IMR-90 (cell line): Measurements from ENCODE around the gene U2AF1. TPM values are rescaled to one million over a fixed set of nuclear protein-coding genes. Genes with fewer than 3 reads are reported as not detected.
A peak's percentile ranks its signal among the peaks of the same experiment; 100 is the strongest.
"Not testable (repeated sequence)": the region's sequence is repeated elsewhere in the genome, so short reads cannot be mapped to it uniquely, and the experiment has no call there.

Source experiments
- ATAC-seq: fragments of 200-7000 bp; cut with Tn5 transposase; 2 replicates; pipeline ENCODE4 v1.9.1; 2020; ENCODE audit warnings: low read depth, mild to moderate bottlenecking, moderate library complexity
- BruUV-seq: library from RNA; stranded (reverse); fragments of 400-500 nt; replicated peaks from 2 replicates; lab custom pipeline; 2021; lab: Mats Ljungman, UMichigan
- CTCF ChIA-PET: fragments of 300-600 bp; formaldehyde crosslinking; extraction: SDS; loops from one replicate; lab custom pipeline; 2021; ENCODE audit warnings: antibody characterized with exemption; lab: Yijun Ruan, JAX
- POLR2A ChIA-PET: fragments of 300-600 bp; sonication (Branson Sonifier 250); formaldehyde crosslinking; loops from one replicate; lab custom pipeline; 2022; ENCODE audit warnings: antibody characterized with exemption; ENCODE audit not compliant: unreplicated experiment; lab: Charles Lee
- DNase-seq: peaks from one replicate; pipeline ENCODE4 v3.0.0; 2013
- H2AFZ ChIP-seq: replicated peaks from 2 replicates; pipeline ENCODE3; 2013; ENCODE audit warnings: low read length, mild to moderate bottlenecking; ENCODE audit not compliant: poor library complexity
- H2AK5ac ChIP-seq: 2 replicates; pipeline ENCODE4 v1.6.1; 2013; ENCODE audit warnings: low read depth, low read length, inconsistent platforms
- H2AK9ac ChIP-seq: replicated peaks from 2 replicates; pipeline ENCODE3; 2013; ENCODE audit warnings: mild to moderate bottlenecking, low read depth, low read length, moderate library complexity; ENCODE audit not compliant: poor library complexity
- H2BK120ac ChIP-seq: 2 replicates; pipeline ENCODE4 v1.6.1; 2013; ENCODE audit warnings: low read depth, low read length, inconsistent platforms
- H2BK15ac ChIP-seq: 3 replicates; pipeline ENCODE4 v1.6.1; 2013; ENCODE audit warnings: low read depth, low read length, inconsistent platforms
- H2BK20ac ChIP-seq: 2 replicates; pipeline ENCODE4 v1.6.1; 2013; ENCODE audit warnings: low read depth, mild to moderate bottlenecking, inconsistent platforms, low read length, moderate library complexity
- H2BK5ac ChIP-seq: 2 replicates; pipeline ENCODE4 v1.6.1; 2013; ENCODE audit warnings: mild to moderate bottlenecking, low read depth, low read length, inconsistent platforms; ENCODE audit not compliant: poor library complexity, severe bottlenecking
- H3K14ac ChIP-seq: replicated peaks from 2 replicates; pipeline ENCODE4 v1.6.1; 2013; ENCODE audit warnings: low read depth, low read length, inconsistent platforms
- H3K18ac ChIP-seq: 2 replicates; pipeline ENCODE4 v1.6.1; 2013; ENCODE audit warnings: low read depth, low read length, control low read depth
- H3K23ac ChIP-seq: 2 replicates; pipeline ENCODE4 v1.6.1; 2013; ENCODE audit warnings: low read depth, low read length, inconsistent platforms
- H3K27ac ChIP-seq: 2 replicates; pipeline ENCODE4 v1.5.1; 2013; ENCODE audit warnings: mild to moderate bottlenecking, control low read depth, low read length; ENCODE audit not compliant: insufficient read depth
- H3K27me3 ChIP-seq: 2 replicates; pipeline ENCODE4 v1.6.1; 2013; ENCODE audit warnings: low read length; ENCODE audit not compliant: control insufficient read depth, insufficient read depth
- H3K36me3 ChIP-seq: 2 replicates; pipeline ENCODE4 v1.6.1; 2013; ENCODE audit warnings: low read length, mixed read lengths; ENCODE audit not compliant: control insufficient read depth, insufficient read depth
- H3K4ac ChIP-seq: 2 replicates; pipeline ENCODE4 v1.6.1; 2013; ENCODE audit warnings: low read depth, low read length, inconsistent platforms
- H3K4me1 ChIP-seq: 2 replicates; pipeline ENCODE4 v1.6.1; 2013; ENCODE audit warnings: low read length, mixed read lengths; ENCODE audit not compliant: control insufficient read depth, insufficient read depth
- H3K4me2 ChIP-seq: 2 replicates; pipeline ENCODE4 v1.6.1; 2013; ENCODE audit warnings: low read depth, mild to moderate bottlenecking, control low read depth, low read length, moderate library complexity
- H3K4me3 ChIP-seq: 2 replicates; pipeline ENCODE4 v1.5.1; 2013; ENCODE audit warnings: low read depth, mild to moderate bottlenecking, control low read depth, low read length, moderate library complexity; ENCODE audit not compliant: insufficient read depth
- H3K56ac ChIP-seq: 2 replicates; pipeline ENCODE4 v1.6.1; 2013; ENCODE audit warnings: low read length, inconsistent platforms; ENCODE audit not compliant: insufficient read depth; ENCODE audit errors: extremely low read depth
- H3K79me1 ChIP-seq, 2 experiments: 2 replicates each; pipeline ENCODE4 v1.6.1; 2013; ENCODE audit warnings: low read length in 2 of 2, inconsistent platforms in 1 of 2, low read depth in 1 of 2
- H3K9ac ChIP-seq: 2 replicates; pipeline ENCODE4 v1.6.1; 2013; ENCODE audit warnings: low read depth, low read length, control low read depth
- H3K9me1 ChIP-seq: 2 replicates; pipeline ENCODE4 v1.6.1; 2013; ENCODE audit warnings: low read length, inconsistent platforms; ENCODE audit not compliant: insufficient read depth
- H3K9me3 ChIP-seq: 2 replicates; pipeline ENCODE4 v1.6.1; 2013; ENCODE audit warnings: low read length; ENCODE audit not compliant: control insufficient read depth, insufficient read depth
- H4K20me1 ChIP-seq: 2 replicates; pipeline ENCODE4 v1.6.1; 2013; ENCODE audit warnings: low read length, inconsistent platforms; ENCODE audit not compliant: insufficient read depth
- H4K5ac ChIP-seq: 2 replicates; pipeline ENCODE4 v1.6.1; 2013; ENCODE audit warnings: mild to moderate bottlenecking, low read depth, low read length, control low read depth
- H4K8ac ChIP-seq, 2 experiments: 2 replicates each; pipeline ENCODE4 v1.6.1; 2013; ENCODE audit warnings: low read depth in 2 of 2, low read length in 2 of 2, control low read depth in 1 of 2, inconsistent platforms in 1 of 2
- H4K91ac ChIP-seq: 2 replicates; pipeline ENCODE4 v1.6.1; 2013; ENCODE audit warnings: low read depth, low read length, inconsistent platforms; ENCODE audit not compliant: insufficient read depth
- WGBS, 2 experiments: methylation state at CpG; one replicate each; pipeline versions ENCODE4 v1.1.5 to v1.1.7; 2013; ENCODE audit warnings: missing lambda C conversion rate in 2 of 2; ENCODE audit not compliant: insufficient read length in 1 of 2; ENCODE audit errors: extremely low coverage in 2 of 2; 5-methylcytosine and 5-hydroxymethylcytosine counted together
- dilution Hi-C: fragments of 300-500 bp; cut with HindIII; formaldehyde crosslinking; loops from one replicate; pipeline ENCODE4 v1.14.3; 2018; ENCODE audit warnings: low sequenced_read_pairs; ENCODE audit not compliant: unreplicated experiment
- in situ Hi-C: fragments of 300-500 bp; cut with MboI; formaldehyde crosslinking; loops from 3 replicates; pipeline ENCODE4 v1.14.3; 2019; ENCODE audit warnings: low sequenced_read_pairs, inconsistent platforms, mixed read lengths
- intact Hi-C: fragments of 100-400 bp; cut with micrococcal nuclease; formaldehyde crosslinking; loops from 2 replicates; pipeline ENCODE4 v1.10.0; 2022
- polyA plus RNA-seq, 3 experiments: library from polyadenylated mRNA; depleted of rRNA; stranded (reverse); fragments of >200 nt; gene quantifications; 2 replicates each; pipeline ENCODE4 v1.2.3, GENCODE V29; 2012; ENCODE audit warnings: low replicate concordance in 1 of 3
- total RNA-seq: library from RNA; depleted of rRNA; stranded (reverse); fragments of >200 nt; gene quantifications from 2 replicates; pipeline ENCODE4 v1.2.3, GENCODE V29; 2012

Gene U2AF1
- total and polyA plus RNA-seq, 2 of the 4 experiments (the other 2 are of a cell fraction) = 6.5 to 8.5 TPM

DNA sequence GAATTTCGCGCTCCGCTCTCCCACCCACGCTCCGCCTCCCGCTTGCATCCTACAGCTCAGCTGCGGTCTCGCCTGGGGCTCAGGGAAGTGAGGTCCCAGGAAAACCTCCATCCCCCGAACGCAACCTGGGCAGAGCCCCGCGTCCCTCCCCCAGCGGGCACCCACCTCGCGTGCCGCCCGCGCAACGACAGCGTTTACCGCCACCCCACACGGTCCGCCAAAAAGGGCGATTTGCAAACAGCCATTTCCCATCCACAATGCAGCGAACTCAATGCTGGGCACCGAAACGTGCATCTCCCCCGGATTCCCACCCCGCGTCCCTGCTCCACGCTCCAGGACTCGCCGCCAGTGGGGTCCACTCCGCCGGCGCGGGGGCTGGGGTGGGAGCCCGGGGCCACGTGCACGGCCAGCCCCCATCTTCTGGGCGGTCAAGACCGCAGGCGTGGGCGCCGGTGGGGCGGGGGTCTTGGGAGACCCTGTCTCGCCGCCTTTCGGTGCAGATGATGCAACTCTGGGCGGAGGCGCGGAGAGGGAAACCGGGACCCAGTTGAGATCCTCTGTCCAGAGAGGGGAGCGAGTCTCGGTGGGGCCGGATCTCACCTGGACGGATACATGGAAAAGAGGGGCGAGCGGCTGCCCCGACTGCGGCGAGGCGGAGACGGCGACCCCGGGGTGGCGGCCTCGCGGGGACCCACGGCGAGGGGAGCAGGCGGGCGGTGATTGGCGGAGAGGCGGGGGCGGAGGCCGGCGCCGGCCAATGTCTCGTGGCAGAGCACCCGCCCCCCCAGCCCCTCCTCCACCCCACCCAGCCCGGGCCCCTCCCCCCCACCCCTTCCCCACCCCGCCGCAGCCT is 32.0 kb downstream of the U2AF1 start, which contains the start of gene CBS:
CBS (minus strand) TSS at position 666 of the 853 bp plus-strand sequence. CDS start 3,642 bp downstream, outside the sequence.
- intact Hi-C loops, H4K8ac ChIP-seq, H3K36me3 ChIP-seq, H3K27me3 ChIP-seq, H3K9ac ChIP-seq, H3K18ac ChIP-seq, H4K5ac ChIP-seq, BruUV-seq, CTCF ChIA-PET, H4K20me1 ChIP-seq, dilution Hi-C loops, H2BK15ac ChIP-seq, H2AK9ac ChIP-seq, H2BK20ac ChIP-seq, H2AK5ac ChIP-seq, H3K56ac ChIP-seq, H3K4ac ChIP-seq, POLR2A ChIA-PET, DNase-seq, in situ Hi-C loops, H2AFZ ChIP-seq, H3K4me1 ChIP-seq, H3K27ac ChIP-seq, H4K91ac ChIP-seq, H3K79me1 ChIP-seq, H3K9me1 ChIP-seq, H2BK120ac ChIP-seq, H3K14ac ChIP-seq, H3K9me3 ChIP-seq, H3K23ac ChIP-seq, H2BK5ac ChIP-seq: not testable (repeated sequence)
- Histone ChIP-seq H3K4me3 (0 out of 2 replicates have a peak within 1 kb of the TSS, but pooled peaks have one; percentile 21), H3K4me2 (peak within 1 kb of the TSS; percentile 55; the same call in 1 of the 2 replicates)
- no CpG with 5 or more reads among the region's 84 CpGs for WGBS, 2 experiments
- peak; percentile 78 for ATAC-seq

DNA sequence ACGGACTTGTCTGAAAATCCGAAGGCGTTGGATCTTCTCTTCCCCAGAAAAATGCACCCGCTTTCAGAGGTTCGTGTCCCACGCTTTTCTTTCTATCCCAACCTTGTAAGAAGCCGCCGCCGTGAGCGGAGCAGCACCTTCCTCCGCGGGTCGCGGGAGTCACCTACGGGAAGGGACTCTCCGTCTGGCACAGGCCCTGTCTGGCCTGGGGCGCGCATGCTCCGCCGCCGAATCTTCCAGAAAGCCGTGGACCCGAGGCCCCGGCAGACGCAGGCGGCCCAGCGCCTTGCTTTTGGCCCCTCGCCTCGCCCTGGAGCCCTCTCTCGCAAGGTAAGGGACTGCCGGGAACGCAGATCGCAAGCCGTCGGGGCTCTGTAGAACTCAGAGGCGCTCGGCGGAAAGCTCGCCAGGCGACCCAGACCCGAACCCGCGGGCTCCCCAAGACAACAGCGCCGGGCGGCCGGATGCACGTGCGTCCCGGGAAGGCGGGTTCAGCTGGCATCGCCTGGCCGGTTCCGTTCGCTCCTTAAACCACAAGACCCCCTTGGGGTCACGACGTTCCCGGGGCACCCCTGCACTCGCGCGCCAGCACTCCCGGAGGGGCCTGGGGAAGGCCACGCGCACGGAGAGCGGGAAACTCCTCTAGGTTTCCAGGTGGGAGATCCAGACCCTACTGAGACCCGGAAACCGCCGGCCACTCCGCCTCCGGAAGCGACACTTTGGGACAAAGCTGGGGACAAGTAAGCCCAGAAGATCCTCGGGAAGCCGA is 32.8 kb downstream of the U2AF1 start:
- H4K20me1 ChIP-seq, H3K9me1 ChIP-seq, H2AFZ ChIP-seq, H3K14ac ChIP-seq, CTCF ChIA-PET, H2BK5ac ChIP-seq, H3K9me3 ChIP-seq, H3K23ac ChIP-seq, H3K27ac ChIP-seq, H2BK20ac ChIP-seq, H3K4me2 ChIP-seq, dilution Hi-C loops, H2AK5ac ChIP-seq, H3K36me3 ChIP-seq, H3K79me1 ChIP-seq, H3K4ac ChIP-seq, H3K27me3 ChIP-seq, H4K5ac ChIP-seq, DNase-seq, H3K18ac ChIP-seq, H3K4me3 ChIP-seq, H4K91ac ChIP-seq, H3K56ac ChIP-seq, intact Hi-C loops, H2BK120ac ChIP-seq, H3K4me1 ChIP-seq, in situ Hi-C loops, H4K8ac ChIP-seq, H2AK9ac ChIP-seq, H2BK15ac ChIP-seq, POLR2A ChIA-PET, H3K9ac ChIP-seq: not testable (repeated sequence)
- peak; percentile 8 for ATAC-seq
- no CpG with 5 or more reads among the region's 74 CpGs for WGBS, 2 experiments
- TSS peak; percentile 36 for BruUV-seq
